Neuronal stem cell (in vitro differentiated cells): ENCODE measurements around the gene CCDC102A.

ENCODE experiments used
- DNase-seq: peaks from one replicate; pipeline ENCODE4 v3.0.0-alpha.2; 2013; ENCODE audit warnings: low spot score
- H2AFZ ChIP-seq: one replicate; pipeline ENCODE4 v1.6.1; 2013; ENCODE audit warnings: mild to moderate bottlenecking, low read length, inconsistent platforms
- H2AK5ac ChIP-seq: 2 replicates; pipeline ENCODE4 v1.6.1; 2013; ENCODE audit warnings: low read depth, mild to moderate bottlenecking, inconsistent platforms, low read length, moderate library complexity, mixed read lengths
- H2BK120ac ChIP-seq: 2 replicates; pipeline ENCODE4 v1.6.1; 2013; ENCODE audit warnings: low read depth, mild to moderate bottlenecking, inconsistent platforms, low read length, moderate library complexity, mixed read lengths
- H2BK12ac ChIP-seq: one replicate; pipeline ENCODE4 v1.6.1; 2013; ENCODE audit warnings: low read length, inconsistent platforms
- H2BK15ac ChIP-seq: 2 replicates; pipeline ENCODE4 v1.6.1; 2013; ENCODE audit warnings: mild to moderate bottlenecking, low read length, inconsistent platforms, mixed read lengths
- H2BK5ac ChIP-seq: one replicate; pipeline ENCODE4 v1.6.1; 2013; ENCODE audit warnings: inconsistent platforms, mild to moderate bottlenecking, low read length, moderate library complexity
- H3K14ac ChIP-seq: one replicate; pipeline ENCODE4 v1.6.1; 2013; ENCODE audit warnings: low read length, inconsistent platforms
- H3K18ac ChIP-seq: 2 replicates; pipeline ENCODE4 v1.6.1; 2013; ENCODE audit warnings: low read length, inconsistent platforms
- H3K23ac ChIP-seq: 2 replicates; pipeline ENCODE4 v1.6.1; 2013; ENCODE audit warnings: low read depth, mild to moderate bottlenecking, mixed read lengths, low read length, inconsistent platforms; ENCODE audit not compliant: poor library complexity
- H3K27ac ChIP-seq: replicated peaks from 3 replicates; pipeline ENCODE4 v1.5.1; 2013; ENCODE audit warnings: low read length, inconsistent platforms
- H3K27me3 ChIP-seq, 3 experiments: 2 replicates each; pipeline ENCODE4 v1.6.1; 2013; ENCODE audit warnings: low read length in 3 of 3, mild to moderate bottlenecking in 2 of 3, inconsistent platforms in 1 of 3, low read depth in 1 of 3, mixed read lengths in 1 of 3, moderate library complexity in 1 of 3; ENCODE audit not compliant: control insufficient read depth in 3 of 3, insufficient read depth in 3 of 3
- H3K36me3 ChIP-seq, 2 donors: replicated peaks in 1 of 2; 2 replicates each; pipeline ENCODE4 v1.6.1; 2013; ENCODE audit warnings: low read length in 2 of 2; ENCODE audit not compliant: control insufficient read depth in 2 of 2, insufficient read depth in 2 of 2
- H3K4ac ChIP-seq: 2 replicates; pipeline ENCODE4 v1.6.1; 2013; ENCODE audit warnings: inconsistent platforms, mild to moderate bottlenecking, low read length, moderate library complexity
- H3K4me1 ChIP-seq, 2 donors: 1 replicate in 1 of 2; 2 replicates in 1 of 2; pipeline ENCODE4 v1.6.1; 2013; ENCODE audit warnings: low read length in 2 of 2, low read depth in 1 of 2; ENCODE audit not compliant: control insufficient read depth in 2 of 2, insufficient read depth in 1 of 2
- H3K4me2 ChIP-seq: one replicate; pipeline ENCODE4 v1.6.1; 2013; ENCODE audit warnings: mild to moderate bottlenecking, low read length, inconsistent platforms; ENCODE audit not compliant: insufficient read depth, poor library complexity, severe bottlenecking
- H3K4me3 ChIP-seq, 2 donors: 2 replicates each; pipeline ENCODE4 v1.5.1; 2013; ENCODE audit warnings: low read length in 2 of 2, mild to moderate bottlenecking in 2 of 2, inconsistent platforms in 1 of 2, moderate library complexity in 1 of 2
- H3K79me1 ChIP-seq: one replicate; pipeline ENCODE4 v1.6.1; 2013; ENCODE audit warnings: low read depth, mild to moderate bottlenecking, inconsistent platforms, low read length, moderate library complexity
- H3K9ac ChIP-seq: one replicate; pipeline ENCODE4 v1.6.1; 2013; ENCODE audit warnings: mild to moderate bottlenecking, low read depth, low read length, inconsistent platforms; ENCODE audit not compliant: poor library complexity
- H3K9me3 ChIP-seq, 2 donors: replicated peaks in 1 of 2; 2 replicates each; pipeline versions ENCODE3 to v1.6.1; 2013; ENCODE audit warnings: low read length in 2 of 2, mild to moderate bottlenecking in 2 of 2, inconsistent platforms in 1 of 2, low read depth in 1 of 2, mixed read lengths in 1 of 2, moderate library complexity in 1 of 2; ENCODE audit not compliant: control insufficient read depth in 2 of 2, insufficient read depth in 1 of 2
- H4K8ac ChIP-seq: one replicate; pipeline ENCODE4 v1.6.1; 2013; ENCODE audit warnings: low read depth, mild to moderate bottlenecking, inconsistent platforms, low read length, moderate library complexity
- H4K91ac ChIP-seq: one replicate; pipeline ENCODE4 v1.6.1; 2013; ENCODE audit warnings: low read length, low read depth, mild to moderate bottlenecking, inconsistent platforms; ENCODE audit not compliant: poor library complexity
- WGBS, 2 donors: extraction: QIAGEN DNeasy Blood & Tissue Kit; methylation state at CpG; one replicate each; pipeline ENCODE4 v1.1.7; 2013; ENCODE audit warnings: missing lambda C conversion rate in 2 of 2, mixed read lengths in 1 of 2; ENCODE audit not compliant: insufficient read length in 2 of 2, insufficient replicate concordance in 1 of 2; ENCODE audit errors: extremely low coverage in 2 of 2; 5-methylcytosine and 5-hydroxymethylcytosine counted together

CCDC102A gene

GRCh38 chr16:57537194-57537505, 779 bp upstream of the CCDC102A start:
- no peaks in the 10 kb centered on the region for H3K9me3 ChIP-seq
- no peak overlapping the region for H3K9ac ChIP-seq
- no peak overlapping the region for H3K23ac ChIP-seq
- no peak overlapping the region for H3K14ac ChIP-seq
- H2AFZ ChIP-seq = peak overlapping the region; percentile 96
- peaks cover 11% of the 10 kb centered on the region for H3K79me1 ChIP-seq
- H2BK15ac ChIP-seq = no peak overlapping the region
- H2BK120ac ChIP-seq = no peak overlapping the region
- no peak overlapping the region for H2BK12ac ChIP-seq
- H2AK5ac ChIP-seq = no peak overlapping the region
- peaks cover 0 to 22% (median 0%) of the 10 kb centered on the region in 3 experiments for H3K27me3 ChIP-seq
- DNase-seq = no peak
- no peak overlapping the region for H3K4ac ChIP-seq
- H3K4me1 ChIP-seq = peaks cover 24 to 39% of the 10 kb centered on the region in 2 donors
- H4K8ac ChIP-seq = no peak overlapping the region
- peak overlapping the region in 1 of 2 donors; percentile 66 for H3K4me3 ChIP-seq
- no peak overlapping the region for H4K91ac ChIP-seq
- peak overlapping the region; percentile 74 for H3K4me2 ChIP-seq
- peak overlapping the region; percentile 99 for H3K18ac ChIP-seq
- no CpG with 5 or more reads among the region's 8 CpGs for WGBS, 2 donors
- peak overlapping the region; percentile 82 for H2BK5ac ChIP-seq
- no peak overlapping the region for H3K27ac ChIP-seq
- H3K36me3 ChIP-seq = no peaks in the 10 kb centered on the region

- Histone ChIP-seq H3K36me3 (no peaks in the 10 kb centered on the region), H4K91ac (no peak overlapping the region), H2BK15ac (peak overlapping the region; percentile 77), H2BK5ac (peak overlapping the region; percentile 57), H2AFZ (peak overlapping the region; percentile 96), H3K4me1 (peaks cover 22 to 39% of the 10 kb centered on the region in 2 donors), H3K27ac (peak overlapping the region; percentile 87), H3K9ac (peak overlapping the region; percentile 93), H2BK12ac (no peak overlapping the region), H4K8ac (no peak overlapping the region), H3K4me3 (peak overlapping the region; percentile 66 to 87), H3K4me2 (peak overlapping the region; percentile 74), H2AK5ac (peak overlapping the region; percentile 93), H3K9me3 (no peaks in the 10 kb centered on the region), H3K4ac (peak overlapping the region; percentile 47), H3K27me3 (peaks cover 0 to 13% (median 0%) of the 10 kb centered on the region in 3 experiments), H2BK120ac (no peak overlapping the region), H3K23ac (peak overlapping the region; percentile 93), H3K14ac (no peak overlapping the region), H3K79me1 (peaks cover 12% of the 10 kb centered on the region), H3K18ac (peak overlapping the region; percentile 99)
- no CpG with 5 or more reads among the region's 50 CpGs for WGBS, 2 donors
- peak; percentile 86 for DNase-seq
Observed at GRCh38 chr16:57535680-57536305, 578 bp downstream of the CCDC102A start.

- Histone ChIP-seq H2AFZ (no peak overlapping the region), H3K36me3 (no peaks in the 10 kb centered on the region), H3K4me1 (peaks cover 24 to 44% of the 10 kb centered on the region in 2 donors), H3K23ac (peak overlapping the region; percentile 0), H3K9me3 (no peaks in the 10 kb centered on the region), H2BK12ac (no peak overlapping the region), H3K27ac (no peak overlapping the region), H3K9ac (no peak overlapping the region), H4K91ac (no peak overlapping the region), H3K4me2 (peak overlapping the region; percentile 66), H2BK15ac (peak overlapping the region; percentile 77), H3K14ac (no peak overlapping the region), H2AK5ac (peak overlapping the region; percentile 93), H3K18ac (peak overlapping the region; percentile 91), H2BK120ac (no peak overlapping the region), H3K4ac (no peak overlapping the region), H3K79me1 (peaks cover 14% of the 10 kb centered on the region), H2BK5ac (peak overlapping the region; percentile 57), H3K27me3 (peaks cover 0 to 13% (median 0%) of the 10 kb centered on the region in 3 experiments), H3K4me3 (peak overlapping the region; percentile 66 to 82), H4K8ac (no peak overlapping the region)
- no CpG with 5 or more reads among the region's 13 CpGs for WGBS, 2 donors
- no peak for DNase-seq
Observed at GRCh38 chr16:57534881-57535658, 1.3 kb downstream of the CCDC102A start.

GRCh38 chr16:57534337-57534880, 2.0 kb downstream of the CCDC102A start:
- Histone ChIP-seq H2BK15ac (no peak overlapping the region), H3K9me3 (no peaks in the 10 kb centered on the region), H3K27ac (no peak overlapping the region), H2BK5ac (no peak overlapping the region), H4K91ac (no peak overlapping the region), H3K79me1 (peaks cover 14% of the 10 kb centered on the region), H2BK12ac (no peak overlapping the region), H3K4ac (no peak overlapping the region), H3K18ac (no peak overlapping the region), H2AK5ac (peak overlapping the region; percentile 93), H3K9ac (no peak overlapping the region), H3K27me3 (peaks cover 0 to 13% (median 6%) of the 10 kb centered on the region in 3 experiments), H2BK120ac (no peak overlapping the region), H3K36me3 (no peaks in the 10 kb centered on the region), H2AFZ (no peak overlapping the region), H3K4me2 (no peak overlapping the region), H3K23ac (no peak overlapping the region), H3K14ac (no peak overlapping the region), H3K4me3 (no peak overlapping the region), H3K4me1 (peaks cover 28 to 47% of the 10 kb centered on the region in 2 donors), H4K8ac (no peak overlapping the region)
- WGBS, 2 donors = no CpG with 5 or more reads among the region's 7 CpGs
- DNase-seq = no peak
